Ascending aorta (tissue), 2 donors: ENCODE data around the gene WDR37. TPM values are rescaled to one million over a fixed set of nuclear protein-coding genes. Genes with fewer than 3 reads are reported as not detected.

Experiments
- DNase-seq, 2 donors: peaks; one replicate each; pipeline ENCODE4 v3.0.0-alpha.2; 2019; ENCODE audit warnings: low spot score in 2 of 2
- H3K27ac ChIP-seq, 2 donors: fragments of 200-600 bp; sonication (generic); one replicate each; pipeline ENCODE4 v1.5.1; 2016 to 2017; ENCODE audit warnings: mild to moderate bottlenecking in 1 of 2
- H3K27me3 ChIP-seq: fragments of 200-600 bp; sonication (generic); one replicate; pipeline ENCODE4 v1.5.1; 2017
- H3K36me3 ChIP-seq, 2 donors: fragments of 200-600 bp; sonication (generic); one replicate each; pipeline ENCODE4 v1.5.1; 2016
- H3K4me1 ChIP-seq, 2 donors: fragments of 200-600 bp; sonication (generic); one replicate each; pipeline ENCODE4 v1.5.1; 2016 to 2017; ENCODE audit warnings: mild to moderate bottlenecking in 1 of 2
- H3K4me3 ChIP-seq, 2 donors: fragments of 200-600 bp; sonication (generic); one replicate each; pipeline ENCODE4 v1.5.1; 2016 to 2017; ENCODE audit warnings: mild to moderate bottlenecking in 1 of 2
- H3K9me3 ChIP-seq, 2 donors: fragments of 200-600 bp; sonication (generic); one replicate each; pipeline ENCODE4 v1.5.1; 2016
- intact Hi-C: fragments of 100-400 bp; cut with DNase I; formaldehyde crosslinking; loops from one replicate; pipeline ENCODE4 v1.15.1; 2023
- total RNA-seq: library from RNA; depleted of rRNA; stranded (reverse); fragments of >200 nt; gene quantifications from one replicate; pipeline ENCODE4 v1.1.0, GENCODE V29; 2016
- TF ChIP-seq, protein P1 (sequence below), 3 experiments: fragments of 200-600 bp in 2 of 3; fragments of 450-650 bp in 1 of 3; sonication (generic) in 2 of 3; IDR thresholded peaks; one replicate each; pipeline ENCODE4 v1.5.1; 2016 to 2019; ENCODE audit warnings: antibody characterized with exemption in 3 of 3, mild to moderate bottlenecking in 1 of 3, moderate library complexity in 1 of 3

WDR37 gene
- total RNA-seq, 1 donor from 2014 or later = 4.4 TPM

DNA sequence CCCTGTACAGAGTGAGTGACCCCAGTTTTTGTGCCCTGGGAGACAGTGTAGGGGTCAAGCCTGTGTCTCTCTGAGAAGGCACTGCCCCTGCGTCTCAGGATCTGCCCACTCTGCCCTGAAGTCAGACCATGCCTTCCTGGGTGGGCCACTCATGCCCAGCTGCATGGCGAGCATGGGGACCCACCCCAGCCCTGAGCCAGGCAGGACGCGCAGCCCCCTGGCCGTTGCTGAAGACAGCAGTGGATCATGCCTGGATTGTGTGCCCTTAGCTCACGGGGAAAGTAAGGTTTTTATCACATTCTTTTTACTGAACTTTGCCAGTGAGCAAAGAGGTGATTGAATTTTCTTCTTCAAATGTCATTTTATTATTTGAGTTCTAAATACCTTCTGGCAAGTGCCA lies 66.2 kb downstream of the WDR37 start:
- H3K36me3 ChIP-seq = peaks cover 50 to 84% of the 10 kb centered on the region in 2 donors
- no peaks in the 10 kb centered on the region for H3K4me1 ChIP-seq
- DNase-seq = no peak
- H3K27me3 ChIP-seq = no peaks in the 10 kb centered on the region
- H3K9me3 ChIP-seq = no peaks in the 10 kb centered on the region
- intact Hi-C loops = no loop called here
- H3K4me3 ChIP-seq = no peak overlapping the region
- no peak overlapping the region for H3K27ac ChIP-seq
- TF ChIP-seq, protein P1, sequence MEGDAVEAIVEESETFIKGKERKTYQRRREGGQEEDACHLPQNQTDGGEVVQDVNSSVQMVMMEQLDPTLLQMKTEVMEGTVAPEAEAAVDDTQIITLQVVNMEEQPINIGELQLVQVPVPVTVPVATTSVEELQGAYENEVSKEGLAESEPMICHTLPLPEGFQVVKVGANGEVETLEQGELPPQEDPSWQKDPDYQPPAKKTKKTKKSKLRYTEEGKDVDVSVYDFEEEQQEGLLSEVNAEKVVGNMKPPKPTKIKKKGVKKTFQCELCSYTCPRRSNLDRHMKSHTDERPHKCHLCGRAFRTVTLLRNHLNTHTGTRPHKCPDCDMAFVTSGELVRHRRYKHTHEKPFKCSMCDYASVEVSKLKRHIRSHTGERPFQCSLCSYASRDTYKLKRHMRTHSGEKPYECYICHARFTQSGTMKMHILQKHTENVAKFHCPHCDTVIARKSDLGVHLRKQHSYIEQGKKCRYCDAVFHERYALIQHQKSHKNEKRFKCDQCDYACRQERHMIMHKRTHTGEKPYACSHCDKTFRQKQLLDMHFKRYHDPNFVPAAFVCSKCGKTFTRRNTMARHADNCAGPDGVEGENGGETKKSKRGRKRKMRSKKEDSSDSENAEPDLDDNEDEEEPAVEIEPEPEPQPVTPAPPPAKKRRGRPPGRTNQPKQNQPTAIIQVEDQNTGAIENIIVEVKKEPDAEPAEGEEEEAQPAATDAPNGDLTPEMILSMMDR (IDR thresholded peaks at IDR 0.05) = no peak

DNA sequence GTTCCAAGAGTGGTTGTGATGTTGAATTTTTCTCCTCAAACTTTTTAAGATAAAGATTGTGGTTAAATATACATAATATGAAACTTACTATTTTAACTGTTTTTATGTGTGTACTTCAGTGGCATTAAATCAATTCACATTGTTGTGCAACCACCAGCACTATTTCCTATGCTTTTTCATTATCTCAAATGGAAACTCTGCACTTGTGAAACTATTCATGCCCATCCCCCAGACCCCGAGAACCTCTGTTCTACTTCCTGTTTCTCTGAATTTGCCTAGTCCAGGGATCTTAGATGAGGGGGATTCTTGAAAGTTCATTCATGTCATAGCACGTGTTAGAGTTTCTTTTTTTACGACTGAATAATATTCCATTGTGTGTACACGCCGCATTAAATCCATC lies 67.0 kb downstream of the WDR37 start:
- TF ChIP-seq, protein P1 (IDR thresholded peaks at IDR 0.05) = no peak

GRCh38 chr10:1123972-1124371 lies 67.8 kb downstream of the WDR37 start:
- no peaks in the 10 kb centered on the region for H3K9me3 ChIP-seq
- H3K27me3 ChIP-seq = no peaks in the 10 kb centered on the region
- H3K4me1 ChIP-seq = no peaks in the 10 kb centered on the region
- H3K4me3 ChIP-seq = no peak overlapping the region
- TF ChIP-seq, protein P1 (IDR thresholded peaks at IDR 0.05) = no peak
- no peak for DNase-seq
- no peak overlapping the region for H3K27ac ChIP-seq
- H3K36me3 ChIP-seq = peaks cover 46 to 76% of the 10 kb centered on the region in 2 donors
- intact Hi-C loops = no loop called here

More for the DNA sequence above, 67.0 kb downstream of the WDR37 start:
- Histone ChIP-seq H3K4me3 (no peak overlapping the region), H3K4me1 (no peaks in the 10 kb centered on the region), H3K36me3 (peaks cover 51 to 80% of the 10 kb centered on the region in 2 donors), H3K9me3 (no peaks in the 10 kb centered on the region), H3K27me3 (no peaks in the 10 kb centered on the region), H3K27ac (no peak overlapping the region)
- DNase-seq = no peak
- intact Hi-C loops = no loop called here

DNA sequence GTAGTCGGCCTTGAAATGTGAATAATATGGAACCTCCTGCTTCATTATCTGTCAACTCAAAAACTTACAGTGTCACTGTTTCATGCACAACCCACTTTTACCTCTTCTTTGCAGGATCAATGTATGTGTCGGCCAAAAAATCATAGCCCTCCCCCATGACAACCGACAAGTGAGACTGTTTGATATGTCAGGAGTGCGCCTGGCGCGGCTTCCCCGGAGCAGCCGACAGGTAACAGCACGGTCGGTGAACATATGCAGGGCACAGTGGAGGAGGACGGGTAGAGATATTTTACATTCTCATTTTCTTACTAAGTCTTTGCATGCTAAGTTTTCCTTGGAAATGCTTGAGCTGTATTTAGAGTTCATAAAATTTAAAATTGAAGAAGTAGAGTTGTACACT lies 68.6 kb downstream of the WDR37 start:
- Histone ChIP-seq H3K27ac (no peak overlapping the region), H3K4me3 (no peak overlapping the region), H3K36me3 (peaks cover 47 to 76% of the 10 kb centered on the region in 2 donors), H3K9me3 (no peaks in the 10 kb centered on the region), H3K4me1 (no peaks in the 10 kb centered on the region), H3K27me3 (no peaks in the 10 kb centered on the region)
- intact Hi-C loops = no loop called here
- DNase-seq = no peak
- TF ChIP-seq, protein P1 (IDR thresholded peaks at IDR 0.05) = no peak

GRCh38 chr10:1126461-1126860 lies 70.3 kb downstream of the WDR37 start:
- no peaks in the 10 kb centered on the region for H3K27me3 ChIP-seq
- DNase-seq = no peak
- intact Hi-C loops = no loop called here
- TF ChIP-seq, protein P1 (IDR thresholded peaks at IDR 0.05) = no peak
- no peak overlapping the region for H3K27ac ChIP-seq
- peaks cover 62 to 77% of the 10 kb centered on the region in 2 donors for H3K36me3 ChIP-seq
- H3K4me3 ChIP-seq = no peak overlapping the region
- no peaks in the 10 kb centered on the region for H3K4me1 ChIP-seq
- H3K9me3 ChIP-seq = no peaks in the 10 kb centered on the region

DNA sequence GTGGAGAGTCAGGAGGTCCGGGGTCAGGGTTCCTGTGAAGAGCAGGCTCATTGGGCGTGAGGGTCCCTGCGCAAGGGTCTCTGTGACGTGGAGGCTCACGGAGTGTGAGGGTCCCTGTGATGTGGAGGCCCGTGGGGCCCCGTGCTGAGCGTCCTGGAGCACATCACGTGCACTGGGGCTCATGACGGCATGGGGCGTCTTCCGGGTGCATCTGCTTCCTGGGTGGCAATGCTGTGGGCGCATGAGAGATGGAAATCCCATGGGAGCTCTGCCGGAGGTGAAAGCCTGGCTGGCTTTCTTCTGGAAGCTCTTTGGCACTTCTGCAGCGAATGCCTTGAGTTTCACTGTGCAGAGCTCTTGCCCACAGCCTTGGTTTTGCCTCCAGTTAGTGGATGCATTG lies 71.4 kb downstream of the WDR37 start:
- H3K4me1 ChIP-seq = no peaks in the 10 kb centered on the region
- H3K27ac ChIP-seq = no peak overlapping the region
- TF ChIP-seq, protein P1 (IDR thresholded peaks at IDR 0.05) = no peak
- H3K9me3 ChIP-seq = no peaks in the 10 kb centered on the region
- no peak for DNase-seq
- peaks cover 65 to 73% of the 10 kb centered on the region in 2 donors for H3K36me3 ChIP-seq
- H3K27me3 ChIP-seq = no peaks in the 10 kb centered on the region
- intact Hi-C loops = no loop called here
- no peak overlapping the region for H3K4me3 ChIP-seq
